HEK293 (cell line): ENCODE data around the gene CCDC141.

Source experiments
- CTCF ChIA-PET: fragments of 350-600 bp; formaldehyde crosslinking; extraction: SDS; loops from one replicate; lab custom pipeline; 2021; ENCODE audit warnings: antibody characterized with exemption; lab: Yijun Ruan, JAX
- POLR2A ChIA-PET: fragments of 300-600 bp; formaldehyde crosslinking; extraction: SDS; loops from one replicate; lab custom pipeline; 2020; ENCODE audit warnings: antibody characterized with exemption, inconsistent platforms; lab: Yijun Ruan, JAX
- H3K27ac ChIP-seq: fragments of 200-500 bp; sonication (Bioruptor generic); 2 replicates; pipeline ENCODE4 v1.5.1; 2014; ENCODE audit warnings: low read depth, low read length, control low read depth, inconsistent platforms; ENCODE audit errors: extremely low read depth
- H3K36me3 ChIP-seq, 2 experiments: fragments of 200-500 bp in 1 of 2; sonication (Bioruptor generic) in 1 of 2; 1 replicate in 1 of 2; 2 replicates in 1 of 2; pipeline ENCODE4 v1.5.1; 2014 to 2017; ENCODE audit warnings: inconsistent platforms in 2 of 2, low read length in 2 of 2; ENCODE audit not compliant: control insufficient read depth in 2 of 2, insufficient read depth in 1 of 2
- H3K4me1 ChIP-seq: fragments of 200-500 bp; sonication (Bioruptor generic); 2 replicates; pipeline ENCODE4 v1.5.1; 2014; ENCODE audit warnings: mild to moderate bottlenecking, low read length, inconsistent platforms; ENCODE audit not compliant: control insufficient read depth, insufficient read depth
- H3K4me3 ChIP-seq: 2 replicates; pipeline ENCODE4 v1.5.1; 2011; ENCODE audit warnings: low read depth, mild to moderate bottlenecking, control low read depth, low read length, moderate library complexity
- H3K9me3 ChIP-seq: fragments of 200-500 bp; sonication (Bioruptor generic); 2 replicates; pipeline ENCODE4 v1.5.1; 2014; ENCODE audit warnings: low read depth, low read length, inconsistent platforms; ENCODE audit not compliant: control insufficient read depth, insufficient read depth
- GLI2 ChIP-seq: fragments of 450-650 bp; formaldehyde crosslinking; IDR thresholded peaks from 2 replicates; pipeline ENCODE4; 2017; ENCODE audit warnings: missing biosample characterization, missing genetic modification characterization, low read depth, borderline replicate concordance
- GLIS1 ChIP-seq: fragments of 450-650 bp; formaldehyde crosslinking; IDR thresholded peaks from 2 replicates; pipeline ENCODE4 v1.5.1; 2016; ENCODE audit warnings: missing biosample characterization, missing genetic modification characterization
- GLIS2 ChIP-seq: fragments of 450-650 bp; formaldehyde crosslinking; IDR thresholded peaks from 2 replicates; pipeline ENCODE4 v1.5.1; 2016; ENCODE audit warnings: missing biosample characterization, missing genetic modification characterization
- IKZF3 ChIP-seq: fragments of 450-650 bp; IDR thresholded peaks from 2 replicates; pipeline ENCODE4 v1.5.0; 2018; ENCODE audit warnings: missing biosample characterization, mild to moderate bottlenecking, missing genetic modification characterization, moderate library complexity
- OSR2 ChIP-seq: fragments of 450-650 bp; formaldehyde crosslinking; IDR thresholded peaks from 2 replicates; pipeline ENCODE4 v1.5.1; 2016; ENCODE audit warnings: missing biosample characterization, missing genetic modification characterization
- REPIN1 ChIP-seq: fragments of 450-650 bp; formaldehyde crosslinking; IDR thresholded peaks from 2 replicates; pipeline ENCODE4 v1.5.1; 2017; ENCODE audit warnings: missing biosample characterization, missing genetic modification characterization, low read depth
- SALL2 ChIP-seq: fragments of 450-650 bp; formaldehyde crosslinking; IDR thresholded peaks from 2 replicates; pipeline ENCODE4 v1.5.0; 2017; ENCODE audit warnings: missing biosample characterization, mild to moderate bottlenecking, missing genetic modification characterization, borderline replicate concordance
- TCF7L2 ChIP-seq: IDR thresholded peaks from 2 replicates; pipeline ENCODE4 v1.6.1; 2011; ENCODE audit warnings: low read depth, mild to moderate bottlenecking, inconsistent platforms, low read length, moderate library complexity, borderline replicate concordance
- ZFP41 ChIP-seq: fragments of 450-650 bp; formaldehyde crosslinking; IDR thresholded peaks from 2 replicates; pipeline ENCODE4 v1.5.1; 2016; ENCODE audit warnings: missing biosample characterization, missing genetic modification characterization, borderline replicate concordance
- ZNF174 ChIP-seq: fragments of 450-650 bp; formaldehyde crosslinking; IDR thresholded peaks from 2 replicates; pipeline ENCODE4 v1.5.0; 2017; ENCODE audit warnings: missing biosample characterization, mild to moderate bottlenecking, missing genetic modification characterization
- ZNF202 ChIP-seq: fragments of 450-650 bp; formaldehyde crosslinking; IDR thresholded peaks from 2 replicates; pipeline ENCODE4 v1.5.1; 2016; ENCODE audit warnings: missing biosample characterization, missing genetic modification characterization, borderline replicate concordance
- ZNF24 ChIP-seq: fragments of 450-650 bp; formaldehyde crosslinking; IDR thresholded peaks from 2 replicates; pipeline ENCODE4 v1.5.1; 2016; ENCODE audit warnings: missing biosample characterization, missing genetic modification characterization
- ZNF324 ChIP-seq: fragments of 450-650 bp; formaldehyde crosslinking; IDR thresholded peaks from 2 replicates; pipeline ENCODE4 v1.5.1; 2016; ENCODE audit warnings: missing biosample characterization, missing genetic modification characterization
- ZNF76 ChIP-seq: fragments of 450-650 bp; formaldehyde crosslinking; IDR thresholded peaks from 2 replicates; pipeline ENCODE4; 2016; ENCODE audit warnings: low read depth, missing biosample characterization, missing genetic modification characterization, borderline replicate concordance
- ZSCAN16 ChIP-seq: fragments of 450-650 bp; formaldehyde crosslinking; IDR thresholded peaks from 2 replicates; pipeline ENCODE4 v1.5.1; 2016; ENCODE audit warnings: missing biosample characterization, missing genetic modification characterization
- ZSCAN23 ChIP-seq: fragments of 450-650 bp; formaldehyde crosslinking; IDR thresholded peaks from 2 replicates; pipeline ENCODE4 v1.5.1; 2016; ENCODE audit warnings: missing biosample characterization, missing genetic modification characterization
- TF ChIP-seq, protein P1 (sequence below): fragments of 450-650 bp; formaldehyde crosslinking; IDR thresholded peaks from 2 replicates; pipeline ENCODE4 v1.5.1; 2016; ENCODE audit warnings: missing biosample characterization, missing genetic modification characterization
- TF ChIP-seq, protein P2 (sequence below): fragments of 450-650 bp; formaldehyde crosslinking; IDR thresholded peaks from 2 replicates; pipeline ENCODE4 v1.5.1; 2016; ENCODE audit warnings: missing biosample characterization, missing genetic modification characterization
- TF ChIP-seq, protein P3 (sequence below): fragments of 450-650 bp; formaldehyde crosslinking; IDR thresholded peaks from 2 replicates; pipeline ENCODE4 v1.5.1; 2017; ENCODE audit warnings: missing biosample characterization, missing genetic modification characterization
- TF ChIP-seq, protein P4 (sequence below): fragments of 450-650 bp; formaldehyde crosslinking; IDR thresholded peaks from 2 replicates; pipeline ENCODE4 v1.5.1; 2016; ENCODE audit warnings: missing biosample characterization, missing genetic modification characterization
- TF ChIP-seq, protein P5 (sequence below): fragments of 450-650 bp; formaldehyde crosslinking; IDR thresholded peaks from 2 replicates; pipeline ENCODE4 v1.5.1; 2016; ENCODE audit warnings: missing biosample characterization, missing genetic modification characterization
- TF ChIP-seq, protein P6 (sequence below): fragments of 450-650 bp; formaldehyde crosslinking; IDR thresholded peaks from 2 replicates; pipeline ENCODE4 v1.5.1; 2016; ENCODE audit warnings: missing biosample characterization, missing genetic modification characterization
- TF ChIP-seq, protein P7 (sequence below): fragments of 450-650 bp; formaldehyde crosslinking; IDR thresholded peaks from 2 replicates; pipeline ENCODE4 v1.5.1; 2016; ENCODE audit warnings: missing biosample characterization, missing genetic modification characterization
- TF ChIP-seq, protein P8 (sequence below): fragments of 450-650 bp; formaldehyde crosslinking; IDR thresholded peaks from 2 replicates; pipeline ENCODE4 v1.5.1; 2016; ENCODE audit warnings: missing biosample characterization, missing genetic modification characterization, borderline replicate concordance

Gene CCDC141

DNA sequence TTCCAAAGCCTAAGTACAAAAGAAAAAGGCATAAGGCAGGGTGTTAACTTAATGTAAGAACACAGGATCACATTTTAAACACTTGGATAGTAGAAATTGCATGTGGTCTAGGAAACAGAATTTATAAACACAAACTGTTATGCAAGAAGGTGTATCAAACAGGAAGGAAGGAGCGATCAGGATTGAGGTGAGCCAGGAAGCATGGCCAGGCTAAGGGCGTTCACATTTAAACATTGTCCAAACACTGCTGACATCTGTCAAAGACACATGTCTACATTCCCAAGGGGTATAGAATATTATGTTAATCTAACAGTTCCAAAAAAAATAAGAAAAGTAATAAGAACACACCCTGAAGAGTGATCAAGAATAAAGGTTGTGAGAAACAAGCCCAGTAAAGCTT, 71.3 kb downstream of the CCDC141 start:
- no peaks in the 10 kb centered on the region for H3K36me3 ChIP-seq
- no peak for TF ChIP-seq ZSCAN23 (tag by site-specific recombination)
- no peak for TF ChIP-seq TCF7L2
- TF ChIP-seq, protein P1, sequence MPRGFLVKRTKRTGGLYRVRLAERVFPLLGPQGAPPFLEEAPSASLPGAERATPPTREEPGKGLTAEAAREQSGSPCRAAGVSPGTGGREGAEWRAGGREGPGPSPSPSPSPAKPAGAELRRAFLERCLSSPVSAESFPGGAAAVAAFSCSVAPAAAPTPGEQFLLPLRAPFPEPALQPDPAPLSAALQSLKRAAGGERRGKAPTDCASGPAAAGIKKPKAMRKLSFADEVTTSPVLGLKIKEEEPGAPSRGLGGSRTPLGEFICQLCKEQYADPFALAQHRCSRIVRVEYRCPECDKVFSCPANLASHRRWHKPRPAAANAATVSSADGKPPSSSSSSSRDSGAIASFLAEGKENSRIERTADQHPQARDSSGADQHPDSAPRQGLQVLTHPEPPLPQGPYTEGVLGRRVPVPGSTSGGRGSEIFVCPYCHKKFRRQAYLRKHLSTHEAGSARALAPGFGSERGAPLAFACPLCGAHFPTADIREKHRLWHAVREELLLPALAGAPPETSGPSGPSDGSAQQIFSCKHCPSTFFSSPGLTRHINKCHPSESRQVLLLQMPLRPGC (tag by site-specific recombination), result no peak
- TF ChIP-seq OSR2 (tag by site-specific recombination), result no peak
- no peak for TF ChIP-seq SALL2 (tag by site-specific recombination)
- no peak for TF ChIP-seq REPIN1
- TF ChIP-seq ZNF174 (tag by site-specific recombination), result no peak
- TF ChIP-seq GLI2 (tag by site-specific recombination), result no peak
- TF ChIP-seq, protein P2, sequence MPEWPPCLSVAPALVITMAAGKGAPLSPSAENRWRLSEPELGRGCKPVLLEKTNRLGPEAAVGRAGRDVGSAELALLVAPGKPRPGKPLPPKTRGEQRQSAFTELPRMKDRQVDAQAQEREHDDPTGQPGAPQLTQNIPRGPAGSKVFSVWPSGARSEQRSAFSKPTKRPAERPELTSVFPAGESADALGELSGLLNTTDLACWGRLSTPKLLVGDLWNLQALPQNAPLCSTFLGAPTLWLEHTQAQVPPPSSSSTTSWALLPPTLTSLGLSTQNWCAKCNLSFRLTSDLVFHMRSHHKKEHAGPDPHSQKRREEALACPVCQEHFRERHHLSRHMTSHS, result no peak
- TF ChIP-seq ZFP41, result no peak
- no peak for TF ChIP-seq ZNF24 (tag by site-specific recombination)
- TF ChIP-seq ZSCAN16 (tag by site-specific recombination), result no peak
- TF ChIP-seq ZNF76 (tag by site-specific recombination), result no peak
- TF ChIP-seq, protein P3, sequence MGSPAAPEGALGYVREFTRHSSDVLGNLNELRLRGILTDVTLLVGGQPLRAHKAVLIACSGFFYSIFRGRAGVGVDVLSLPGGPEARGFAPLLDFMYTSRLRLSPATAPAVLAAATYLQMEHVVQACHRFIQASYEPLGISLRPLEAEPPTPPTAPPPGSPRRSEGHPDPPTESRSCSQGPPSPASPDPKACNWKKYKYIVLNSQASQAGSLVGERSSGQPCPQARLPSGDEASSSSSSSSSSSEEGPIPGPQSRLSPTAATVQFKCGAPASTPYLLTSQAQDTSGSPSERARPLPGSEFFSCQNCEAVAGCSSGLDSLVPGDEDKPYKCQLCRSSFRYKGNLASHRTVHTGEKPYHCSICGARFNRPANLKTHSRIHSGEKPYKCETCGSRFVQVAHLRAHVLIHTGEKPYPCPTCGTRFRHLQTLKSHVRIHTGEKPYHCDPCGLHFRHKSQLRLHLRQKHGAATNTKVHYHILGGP (tag by site-specific recombination), result no peak
- TF ChIP-seq, protein P4, sequence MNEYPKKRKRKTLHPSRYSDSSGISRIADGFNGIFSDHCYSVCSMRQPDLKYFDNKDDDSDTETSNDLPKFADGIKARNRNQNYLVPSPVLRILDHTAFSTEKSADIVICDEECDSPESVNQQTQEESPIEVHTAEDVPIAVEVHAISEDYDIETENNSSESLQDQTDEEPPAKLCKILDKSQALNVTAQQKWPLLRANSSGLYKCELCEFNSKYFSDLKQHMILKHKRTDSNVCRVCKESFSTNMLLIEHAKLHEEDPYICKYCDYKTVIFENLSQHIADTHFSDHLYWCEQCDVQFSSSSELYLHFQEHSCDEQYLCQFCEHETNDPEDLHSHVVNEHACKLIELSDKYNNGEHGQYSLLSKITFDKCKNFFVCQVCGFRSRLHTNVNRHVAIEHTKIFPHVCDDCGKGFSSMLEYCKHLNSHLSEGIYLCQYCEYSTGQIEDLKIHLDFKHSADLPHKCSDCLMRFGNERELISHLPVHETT (tag by site-specific recombination), result no peak
- no peak for TF ChIP-seq GLIS2 (tag by site-specific recombination)
- TF ChIP-seq IKZF3 (tag by site-specific recombination), result no peak
- TF ChIP-seq, protein P5, sequence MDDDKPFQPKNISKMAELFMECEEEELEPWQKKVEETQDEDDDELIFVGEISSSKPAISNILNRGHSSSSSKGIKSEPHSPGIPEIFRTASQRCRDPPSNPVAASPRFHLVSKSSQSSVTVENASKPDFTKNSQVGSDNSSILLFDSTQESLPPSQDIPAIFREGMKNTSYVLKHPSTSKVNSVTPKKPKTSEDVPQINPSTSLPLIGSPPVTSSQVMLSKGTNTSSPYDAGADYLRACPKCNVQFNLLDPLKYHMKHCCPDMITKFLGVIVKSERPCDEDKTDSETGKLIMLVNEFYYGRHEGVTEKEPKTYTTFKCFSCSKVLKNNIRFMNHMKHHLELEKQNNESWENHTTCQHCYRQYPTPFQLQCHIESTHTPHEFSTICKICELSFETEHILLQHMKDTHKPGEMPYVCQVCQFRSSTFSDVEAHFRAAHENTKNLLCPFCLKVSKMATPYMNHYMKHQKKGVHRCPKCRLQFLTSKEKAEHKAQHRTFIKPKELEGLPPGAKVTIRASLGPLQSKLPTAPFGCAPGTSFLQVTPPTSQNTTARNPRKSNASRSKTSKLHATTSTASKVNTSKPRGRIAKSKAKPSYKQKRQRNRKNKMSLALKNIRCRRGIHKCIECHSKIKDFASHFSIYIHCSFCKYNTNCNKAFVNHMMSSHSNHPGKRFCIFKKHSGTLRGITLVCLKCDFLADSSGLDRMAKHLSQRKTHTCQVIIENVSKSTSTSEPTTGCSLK (tag by site-specific recombination), result no peak
- TF ChIP-seq GLIS1, result no peak
- TF ChIP-seq, all 188 proteins: peak for 0
- Histone ChIP-seq H3K27ac (no peak overlapping the region), H3K4me3 (no peak overlapping the region), H3K9me3 (no peaks in the 10 kb centered on the region), H3K4me1 (no peaks in the 10 kb centered on the region)
- ChIA-PET POLR2A (no interaction called here), CTCF (no interaction called here)

DNA sequence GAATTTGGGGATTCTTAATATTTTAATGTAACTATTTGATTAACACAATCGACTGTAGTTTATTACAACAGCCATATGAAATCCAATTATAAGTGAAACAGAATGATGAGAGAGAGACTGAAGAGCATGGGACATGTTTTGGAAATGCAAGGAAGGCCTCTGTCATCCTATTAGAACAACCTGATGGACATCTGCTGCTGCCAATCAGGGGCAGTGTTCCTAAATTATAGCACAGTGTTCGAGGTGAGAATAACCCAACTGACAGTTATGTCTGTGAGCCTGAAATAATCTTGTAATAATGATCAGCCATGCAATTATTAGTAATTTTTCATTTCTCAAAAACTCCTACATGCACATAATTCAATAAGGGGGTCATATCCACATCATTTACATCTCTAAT, 73.6 kb downstream of the CCDC141 start:
- Histone ChIP-seq H3K4me3 (no peak overlapping the region), H3K27ac (no peak overlapping the region), H3K4me1 (no peaks in the 10 kb centered on the region)
- TF ChIP-seq, protein P6, sequence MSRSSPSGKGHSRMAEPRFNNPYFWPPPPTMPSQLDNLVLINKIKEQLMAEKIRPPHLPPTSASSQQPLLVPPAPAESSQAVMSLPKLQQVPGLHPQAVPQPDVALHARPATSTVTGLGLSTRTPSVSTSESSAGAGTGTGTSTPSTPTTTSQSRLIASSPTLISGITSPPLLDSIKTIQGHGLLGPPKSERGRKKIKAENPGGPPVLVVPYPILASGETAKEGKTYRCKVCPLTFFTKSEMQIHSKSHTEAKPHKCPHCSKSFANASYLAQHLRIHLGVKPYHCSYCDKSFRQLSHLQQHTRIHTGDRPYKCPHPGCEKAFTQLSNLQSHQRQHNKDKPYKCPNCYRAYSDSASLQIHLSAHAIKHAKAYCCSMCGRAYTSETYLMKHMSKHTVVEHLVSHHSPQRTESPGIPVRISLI (tag by site-specific recombination), result no peak
- TF ChIP-seq, protein P7, sequence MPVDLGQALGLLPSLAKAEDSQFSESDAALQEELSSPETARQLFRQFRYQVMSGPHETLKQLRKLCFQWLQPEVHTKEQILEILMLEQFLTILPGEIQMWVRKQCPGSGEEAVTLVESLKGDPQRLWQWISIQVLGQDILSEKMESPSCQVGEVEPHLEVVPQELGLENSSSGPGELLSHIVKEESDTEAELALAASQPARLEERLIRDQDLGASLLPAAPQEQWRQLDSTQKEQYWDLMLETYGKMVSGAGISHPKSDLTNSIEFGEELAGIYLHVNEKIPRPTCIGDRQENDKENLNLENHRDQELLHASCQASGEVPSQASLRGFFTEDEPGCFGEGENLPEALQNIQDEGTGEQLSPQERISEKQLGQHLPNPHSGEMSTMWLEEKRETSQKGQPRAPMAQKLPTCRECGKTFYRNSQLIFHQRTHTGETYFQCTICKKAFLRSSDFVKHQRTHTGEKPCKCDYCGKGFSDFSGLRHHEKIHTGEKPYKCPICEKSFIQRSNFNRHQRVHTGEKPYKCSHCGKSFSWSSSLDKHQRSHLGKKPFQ (tag by site-specific recombination), result no peak
- TF ChIP-seq, protein P8, sequence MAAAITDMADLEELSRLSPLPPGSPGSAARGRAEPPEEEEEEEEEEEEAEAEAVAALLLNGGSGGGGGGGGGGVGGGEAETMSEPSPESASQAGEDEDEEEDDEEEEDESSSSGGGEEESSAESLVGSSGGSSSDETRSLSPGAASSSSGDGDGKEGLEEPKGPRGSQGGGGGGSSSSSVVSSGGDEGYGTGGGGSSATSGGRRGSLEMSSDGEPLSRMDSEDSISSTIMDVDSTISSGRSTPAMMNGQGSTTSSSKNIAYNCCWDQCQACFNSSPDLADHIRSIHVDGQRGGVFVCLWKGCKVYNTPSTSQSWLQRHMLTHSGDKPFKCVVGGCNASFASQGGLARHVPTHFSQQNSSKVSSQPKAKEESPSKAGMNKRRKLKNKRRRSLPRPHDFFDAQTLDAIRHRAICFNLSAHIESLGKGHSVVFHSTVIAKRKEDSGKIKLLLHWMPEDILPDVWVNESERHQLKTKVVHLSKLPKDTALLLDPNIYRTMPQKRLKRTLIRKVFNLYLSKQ, result no peak
- TF ChIP-seq ZNF324, result no peak
- TF ChIP-seq ZNF202 (tag by site-specific recombination), result no peak
- TF ChIP-seq, all 188 proteins: peak for 0
- Histone ChIP-seq H3K36me3 (no peaks in the 10 kb centered on the region), H3K9me3 (no peaks in the 10 kb centered on the region)
- CTCF ChIA-PET, result no interaction called here
- POLR2A ChIA-PET, result no interaction called here
